Activated T-helper 17 cell treated with anti-CD3 and anti-CD28 coated beads, Interleukin-2, amount 50 U/mL, for 72 hours (primary cell): ENCODE data around the gene KLHL1. TPM values are rescaled to one million over a fixed set of nuclear protein-coding genes. Genes with fewer than 3 reads are reported as not detected.

Experiments
- ATAC-seq: fragments of 150-1000 bp; cut with Tn5 transposase; replicated peaks from 2 replicates; pipeline ENCODE4 v1.10.0; 2021; ENCODE audit warnings: mild to moderate bottlenecking, moderate library complexity
- H3K27ac Mint-ChIP-seq: one replicate; pipeline ENCODE4 v1.8.0; 2022; ENCODE audit warnings: mixed read lengths
- H3K27me3 Mint-ChIP-seq: one replicate; pipeline ENCODE4 v1.8.0; 2022; ENCODE audit warnings: mixed read lengths
- H3K36me3 Mint-ChIP-seq: one replicate; pipeline ENCODE4 v1.8.0; 2022; ENCODE audit warnings: low read depth, mild to moderate bottlenecking, mixed read lengths
- H3K4me1 Mint-ChIP-seq: one replicate; pipeline ENCODE4 v1.8.0; 2022; ENCODE audit warnings: mixed read lengths
- H3K4me3 Mint-ChIP-seq: one replicate; pipeline ENCODE4 v1.8.0; 2022; ENCODE audit warnings: mild to moderate bottlenecking, mixed read lengths
- H3K9me3 Mint-ChIP-seq: one replicate; pipeline ENCODE4 v1.8.0; 2022; ENCODE audit warnings: mixed read lengths
- total RNA-seq, 2 donors: library from RNA; stranded (reverse); gene quantifications; one replicate each; pipeline ENCODE4 v1.2.3, GENCODE V29; 2022

The KLHL1 gene
- total RNA-seq, 2 donors from 2014 or later, result not detected

DNA sequence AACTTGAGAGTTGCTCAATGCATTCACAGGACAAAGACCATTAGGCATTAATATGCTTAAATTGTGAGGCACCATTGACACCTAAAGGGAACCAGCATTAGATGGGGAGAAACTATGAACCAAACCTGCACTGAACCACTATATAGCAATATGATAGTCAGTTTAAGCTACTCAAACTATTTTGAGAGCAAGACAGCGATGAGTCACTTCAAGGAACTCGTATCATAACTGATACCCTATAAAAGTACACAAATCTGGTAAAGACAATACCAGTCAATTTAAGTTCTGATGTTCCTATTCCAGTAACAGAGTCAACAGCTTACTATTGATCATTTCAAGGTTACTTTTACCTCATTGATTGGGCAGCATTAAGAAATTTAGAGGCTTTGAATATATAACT lies 151.9 kb downstream of the KLHL1 start:
- Mint-ChIP-seq H3K4me1 (no peaks in the 10 kb centered on the region), H3K36me3 (no peaks in the 10 kb centered on the region), H3K27me3 (no peaks in the 10 kb centered on the region), H3K4me3 (no peak overlapping the region), H3K9me3 (peaks cover 9% of the 10 kb centered on the region), H3K27ac (no peak overlapping the region)
- no peak for ATAC-seq

DNA sequence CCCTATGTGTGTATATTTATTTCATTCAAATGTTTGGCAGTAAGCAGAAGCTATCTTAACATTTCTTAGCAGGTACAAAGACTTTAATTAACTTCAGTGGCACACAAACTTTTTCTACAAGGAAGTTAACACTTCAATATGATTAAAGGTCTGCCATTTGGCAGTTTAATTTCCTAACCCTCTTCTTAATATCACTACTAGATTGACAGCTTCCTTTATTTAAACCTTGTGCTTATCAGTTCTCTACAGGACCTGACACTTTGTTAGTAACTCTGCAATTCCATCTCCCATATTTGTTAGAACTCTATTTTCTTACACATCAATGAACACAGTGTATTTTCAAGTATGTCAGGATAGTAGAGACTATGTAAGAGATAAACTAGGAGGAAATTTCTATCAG lies 153.0 kb downstream of the KLHL1 start:
- Mint-ChIP-seq H3K4me1 (no peaks in the 10 kb centered on the region), H3K36me3 (no peaks in the 10 kb centered on the region), H3K9me3 (peaks cover 8% of the 10 kb centered on the region), H3K27ac (no peak overlapping the region), H3K4me3 (no peak overlapping the region), H3K27me3 (no peaks in the 10 kb centered on the region)
- ATAC-seq, result no peak

DNA sequence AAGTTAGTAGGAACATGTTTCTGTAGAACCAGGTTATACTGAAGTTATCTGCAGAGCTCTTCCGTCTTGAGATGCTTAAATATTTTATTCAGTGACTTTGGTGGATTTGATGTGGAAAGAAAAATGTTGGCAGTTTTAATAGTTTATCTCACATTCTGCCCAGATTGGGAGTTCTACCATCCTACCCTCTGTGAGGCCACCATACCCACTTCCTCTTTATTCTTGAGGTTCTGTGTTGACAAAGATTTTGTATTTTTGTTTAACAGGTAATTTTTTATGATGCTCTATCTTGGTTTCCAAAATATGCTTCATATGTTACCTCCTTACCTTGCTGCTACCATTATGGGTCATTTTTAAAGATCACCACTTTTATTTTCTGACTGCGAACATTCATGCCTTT lies 156.8 kb downstream of the KLHL1 start:
- Mint-ChIP-seq H3K36me3 (no peaks in the 10 kb centered on the region), H3K9me3 (peaks cover 7% of the 10 kb centered on the region), H3K27ac (no peak overlapping the region), H3K27me3 (no peaks in the 10 kb centered on the region), H3K4me3 (no peak overlapping the region), H3K4me1 (no peaks in the 10 kb centered on the region)
- ATAC-seq, result no peak

DNA sequence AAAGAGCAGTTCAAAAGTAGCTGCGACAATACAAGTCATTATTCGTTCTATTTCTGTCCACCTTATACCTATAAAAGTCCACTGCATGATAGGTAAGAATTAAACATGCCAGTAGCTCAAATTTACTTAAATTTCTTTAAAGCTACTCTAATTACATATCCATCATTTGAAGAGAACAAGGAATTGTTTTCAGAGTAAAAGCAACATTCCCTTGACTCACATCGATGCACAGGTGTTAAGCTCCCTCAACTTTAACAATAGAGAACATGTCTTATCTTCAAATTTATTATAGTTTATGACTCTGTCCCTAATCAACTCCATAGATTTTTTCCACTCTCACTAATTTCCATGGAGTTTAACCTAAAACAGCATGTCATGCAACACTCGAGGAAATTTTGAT lies 158.1 kb downstream of the KLHL1 start:
- no peak for ATAC-seq
- Mint-ChIP-seq H3K4me1 (no peaks in the 10 kb centered on the region), H3K36me3 (no peaks in the 10 kb centered on the region), H3K4me3 (no peak overlapping the region), H3K27ac (no peak overlapping the region), H3K9me3 (peaks cover 4% of the 10 kb centered on the region), H3K27me3 (no peaks in the 10 kb centered on the region)

DNA sequence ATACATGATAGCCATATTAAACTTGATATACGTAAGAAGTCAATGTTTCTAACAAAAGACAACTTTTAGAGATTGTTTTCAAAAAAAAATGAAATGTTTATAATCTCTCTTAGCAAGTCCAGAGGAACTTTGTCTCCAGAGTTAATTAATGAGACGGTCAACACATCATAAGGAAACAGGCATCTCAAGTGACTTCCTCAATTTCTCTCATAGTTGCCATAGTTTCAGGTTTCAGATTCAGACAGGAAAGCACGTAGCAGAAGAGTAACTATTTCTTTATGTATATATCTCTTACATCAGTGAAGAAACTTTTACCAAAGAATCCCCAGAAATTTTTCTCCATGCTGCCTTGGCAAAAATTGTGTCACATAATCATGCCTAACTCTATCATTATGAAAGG lies 160.2 kb downstream of the KLHL1 start:
- H3K36me3 Mint-ChIP-seq, result no peaks in the 10 kb centered on the region
- no peak for ATAC-seq
- no peak overlapping the region for H3K4me3 Mint-ChIP-seq
- no peaks in the 10 kb centered on the region for H3K4me1 Mint-ChIP-seq
- no peak overlapping the region for H3K27ac Mint-ChIP-seq
- H3K27me3 Mint-ChIP-seq, result no peaks in the 10 kb centered on the region
- peaks cover 8% of the 10 kb centered on the region for H3K9me3 Mint-ChIP-seq

DNA sequence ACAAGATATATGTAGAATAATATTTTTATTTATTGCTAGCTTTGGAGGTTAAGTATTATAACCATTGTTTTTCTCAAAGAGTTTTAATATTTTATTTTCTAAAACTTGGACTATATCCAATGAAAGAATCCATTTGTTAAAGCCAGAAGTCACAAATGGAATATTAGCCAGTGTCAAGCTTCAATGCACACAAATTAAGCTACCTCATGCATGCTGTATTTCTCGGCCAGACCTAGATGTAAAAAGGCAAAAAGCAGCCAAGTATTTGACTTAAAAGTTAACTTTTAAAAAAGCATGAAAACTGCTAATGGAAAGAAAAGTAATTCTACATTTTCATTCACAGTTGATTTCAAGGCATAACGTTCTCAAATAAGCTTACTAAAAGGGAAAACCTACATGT lies 160.7 kb downstream of the KLHL1 start:
- H3K36me3 Mint-ChIP-seq, result no peaks in the 10 kb centered on the region
- no peak overlapping the region for H3K4me3 Mint-ChIP-seq
- H3K9me3 Mint-ChIP-seq, result peaks cover 8% of the 10 kb centered on the region
- H3K27me3 Mint-ChIP-seq, result no peaks in the 10 kb centered on the region
- no peak for ATAC-seq
- no peak overlapping the region for H3K27ac Mint-ChIP-seq
- no peaks in the 10 kb centered on the region for H3K4me1 Mint-ChIP-seq

DNA sequence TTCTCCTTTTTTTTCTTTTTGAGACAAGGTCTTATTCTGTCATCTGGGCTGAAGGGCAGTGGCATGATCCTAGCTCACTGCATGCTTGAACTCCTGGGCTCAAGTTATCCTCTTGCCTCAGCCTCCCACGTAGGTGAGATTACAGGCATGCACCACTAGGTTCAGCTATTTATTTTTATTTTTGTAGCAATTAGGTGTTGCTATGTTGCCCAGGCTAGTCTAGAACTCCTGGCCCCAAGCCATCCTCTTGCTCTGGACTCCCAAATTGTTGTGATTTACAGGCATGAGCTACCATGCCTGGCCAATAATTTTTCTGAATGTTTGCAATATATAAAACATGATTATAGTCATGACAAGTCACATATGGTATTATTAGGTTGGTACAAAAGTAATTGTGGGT lies 161.7 kb downstream of the KLHL1 start:
- Mint-ChIP-seq H3K4me3 (no peak overlapping the region), H3K36me3 (no peaks in the 10 kb centered on the region), H3K4me1 (no peaks in the 10 kb centered on the region), H3K9me3 (peaks cover 8% of the 10 kb centered on the region), H3K27ac (no peak overlapping the region), H3K27me3 (no peaks in the 10 kb centered on the region)
- ATAC-seq, result no peak

DNA sequence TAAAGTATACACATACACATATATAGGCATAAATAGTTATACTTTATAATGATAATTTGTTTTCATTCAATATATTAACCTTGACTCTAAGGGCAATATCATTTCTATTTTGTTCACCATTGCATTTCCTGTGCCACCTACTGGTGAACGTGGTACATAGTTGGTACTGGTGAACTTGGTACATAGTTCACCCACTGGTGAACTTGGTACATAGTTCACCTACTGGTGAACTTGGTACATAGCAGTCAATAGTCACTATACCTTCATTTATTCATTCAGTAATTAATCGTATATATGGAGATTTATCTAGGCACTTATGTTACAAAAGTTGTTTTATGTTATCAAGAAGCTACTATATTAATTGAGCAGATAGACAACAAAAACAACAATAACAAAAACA lies 173.2 kb downstream of the KLHL1 start:
- H3K27ac Mint-ChIP-seq, result no peak overlapping the region
- H3K4me3 Mint-ChIP-seq, result no peak overlapping the region
- H3K9me3 Mint-ChIP-seq, result peaks cover 12% of the 10 kb centered on the region
- no peaks in the 10 kb centered on the region for H3K27me3 Mint-ChIP-seq
- no peak for ATAC-seq
- no peaks in the 10 kb centered on the region for H3K4me1 Mint-ChIP-seq
- H3K36me3 Mint-ChIP-seq, result no peaks in the 10 kb centered on the region

DNA sequence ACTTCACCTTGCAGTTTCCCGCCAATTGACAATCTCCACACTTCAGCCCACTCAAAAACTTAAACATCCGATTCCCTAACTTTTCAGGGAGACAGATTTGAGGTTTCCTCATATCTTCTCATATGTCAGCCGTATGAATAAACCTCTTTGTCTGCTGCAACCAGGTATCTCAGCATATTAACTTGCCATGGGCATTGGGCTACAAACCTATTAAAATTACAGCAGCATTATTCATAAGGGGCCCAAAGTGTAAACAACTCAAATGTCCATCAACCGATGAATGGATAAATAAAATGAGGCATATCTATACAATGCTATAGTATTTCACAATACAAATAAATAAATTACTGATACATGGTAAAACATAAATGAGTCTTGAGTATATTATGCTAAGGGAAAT lies 180.0 kb downstream of the KLHL1 start:
- H3K36me3 Mint-ChIP-seq, result no peaks in the 10 kb centered on the region
- no peak overlapping the region for H3K4me3 Mint-ChIP-seq
- H3K27me3 Mint-ChIP-seq, result no peaks in the 10 kb centered on the region
- ATAC-seq, result no peak
- H3K4me1 Mint-ChIP-seq, result no peaks in the 10 kb centered on the region
- H3K9me3 Mint-ChIP-seq, result peaks cover 4% of the 10 kb centered on the region
- H3K27ac Mint-ChIP-seq, result no peak overlapping the region

DNA sequence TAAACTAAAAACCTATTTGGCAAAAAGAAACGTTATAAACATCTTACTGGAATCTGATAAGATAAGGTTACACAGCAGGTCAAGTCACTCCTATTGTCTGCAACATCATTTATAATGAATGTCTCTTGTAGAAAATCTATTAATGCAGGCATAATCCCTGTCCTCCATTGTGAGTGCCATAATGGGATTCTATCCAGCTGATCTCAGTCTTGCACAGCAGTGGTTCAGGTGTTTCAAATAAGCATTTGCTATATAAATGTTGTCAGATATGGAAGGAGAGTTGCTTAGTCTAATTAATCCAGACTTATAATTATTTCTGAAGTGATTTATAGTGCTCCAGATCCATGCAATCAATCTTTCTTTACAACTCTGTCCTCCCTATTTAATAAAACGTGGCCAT lies 187.1 kb downstream of the KLHL1 start:
- no peaks in the 10 kb centered on the region for H3K27me3 Mint-ChIP-seq
- ATAC-seq, result no peak
- H3K4me3 Mint-ChIP-seq, result no peak overlapping the region
- peaks cover 12% of the 10 kb centered on the region for H3K9me3 Mint-ChIP-seq
- no peaks in the 10 kb centered on the region for H3K36me3 Mint-ChIP-seq
- H3K27ac Mint-ChIP-seq, result no peak overlapping the region
- H3K4me1 Mint-ChIP-seq, result no peaks in the 10 kb centered on the region

DNA sequence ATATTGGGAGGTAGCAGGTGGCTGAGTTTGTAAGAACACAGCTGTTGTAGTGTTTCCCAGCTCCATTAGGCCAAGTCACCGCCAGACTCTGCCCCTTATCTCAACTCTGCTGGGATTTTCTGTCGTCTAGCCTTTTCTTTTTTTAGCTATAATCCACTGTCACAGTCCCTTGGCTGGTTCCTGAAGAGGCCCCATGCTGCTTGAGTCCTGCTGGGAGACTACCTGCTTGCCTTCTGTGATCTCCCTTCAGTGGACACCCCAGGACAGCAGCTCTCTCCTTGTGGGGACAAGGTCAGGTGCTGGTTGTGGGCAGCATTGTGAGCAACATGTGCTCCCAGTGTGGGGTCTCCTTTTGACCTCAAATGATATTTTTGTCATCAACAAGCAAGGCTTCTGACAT lies 195.6 kb downstream of the KLHL1 start:
- H3K27me3 Mint-ChIP-seq, result no peaks in the 10 kb centered on the region
- ATAC-seq, result no peak
- H3K4me3 Mint-ChIP-seq, result no peak overlapping the region
- no peaks in the 10 kb centered on the region for H3K36me3 Mint-ChIP-seq
- H3K4me1 Mint-ChIP-seq, result no peaks in the 10 kb centered on the region
- H3K9me3 Mint-ChIP-seq, result peaks cover 4% of the 10 kb centered on the region
- H3K27ac Mint-ChIP-seq, result no peak overlapping the region

DNA sequence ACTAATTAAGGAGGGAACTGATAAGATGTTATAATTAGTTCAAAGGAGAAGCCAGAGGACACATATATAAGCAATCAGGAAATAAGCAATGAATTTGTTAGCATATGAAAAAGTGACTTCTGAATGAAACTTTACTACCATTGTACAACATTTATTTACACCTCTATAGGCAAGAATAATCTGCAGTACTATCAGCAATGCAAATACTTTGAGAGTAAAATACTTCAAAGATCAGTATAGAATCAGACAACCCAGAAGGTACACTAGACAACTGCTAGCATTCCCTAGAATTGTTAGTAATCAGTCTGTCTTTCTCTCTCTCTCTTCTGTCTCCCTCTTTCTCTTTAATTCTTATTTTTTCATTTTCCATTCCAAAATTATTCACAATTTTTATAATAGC lies 197.5 kb downstream of the KLHL1 start:
- no peak for ATAC-seq

DNA sequence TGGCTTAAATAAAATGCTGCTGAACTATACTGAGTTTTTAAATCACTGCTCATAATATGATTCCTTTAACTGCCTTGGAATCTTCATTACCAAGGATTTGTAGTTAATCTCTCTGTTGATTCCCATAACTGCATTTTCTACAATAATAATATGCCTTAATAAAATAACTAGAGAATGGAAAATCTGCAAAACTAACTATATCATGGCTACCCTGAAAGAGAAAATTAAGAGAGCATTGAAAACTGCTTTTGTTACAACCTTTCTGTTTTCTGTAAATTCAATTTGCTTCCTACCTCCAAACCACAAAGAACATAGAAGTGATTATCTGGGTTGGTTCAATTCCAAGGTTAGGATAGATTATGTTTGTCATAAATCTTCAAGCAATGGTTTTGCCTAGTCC lies 203.5 kb downstream of the KLHL1 start:
- no peak for ATAC-seq
- Mint-ChIP-seq H3K9me3 (peaks cover 14% of the 10 kb centered on the region), H3K27ac (no peak overlapping the region), H3K4me3 (no peak overlapping the region), H3K27me3 (no peaks in the 10 kb centered on the region), H3K4me1 (no peaks in the 10 kb centered on the region), H3K36me3 (no peaks in the 10 kb centered on the region)

More for the DNA sequence above, 197.5 kb downstream of the KLHL1 start:
- H3K9me3 Mint-ChIP-seq, result peaks cover 5% of the 10 kb centered on the region
- no peak overlapping the region for H3K4me3 Mint-ChIP-seq
- no peaks in the 10 kb centered on the region for H3K36me3 Mint-ChIP-seq
- H3K4me1 Mint-ChIP-seq, result no peaks in the 10 kb centered on the region
- H3K27me3 Mint-ChIP-seq, result no peaks in the 10 kb centered on the region
- H3K27ac Mint-ChIP-seq, result no peak overlapping the region

DNA sequence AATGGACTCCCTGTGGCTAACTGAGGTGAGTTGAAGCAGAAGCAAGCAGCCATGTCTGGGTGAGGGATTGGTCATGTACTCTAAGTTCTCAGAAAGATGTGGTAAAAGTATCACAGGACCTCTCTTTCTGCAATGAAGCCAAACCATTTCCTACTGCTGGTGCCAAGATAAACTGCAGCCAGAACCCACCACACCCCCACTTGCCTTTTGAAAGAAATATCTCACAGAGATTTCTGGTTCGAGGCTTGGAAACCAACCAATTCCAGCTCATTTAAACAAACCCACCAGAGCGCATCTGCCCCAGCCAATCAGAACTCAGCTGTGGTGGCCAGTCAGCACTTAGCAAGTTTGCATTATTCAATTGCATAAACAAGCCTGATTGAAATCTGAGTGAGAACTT lies 205.2 kb downstream of the KLHL1 start:
- Mint-ChIP-seq H3K36me3 (no peaks in the 10 kb centered on the region), H3K4me3 (no peak overlapping the region), H3K9me3 (peaks cover 15% of the 10 kb centered on the region), H3K27ac (no peak overlapping the region), H3K4me1 (no peaks in the 10 kb centered on the region), H3K27me3 (no peaks in the 10 kb centered on the region)
- ATAC-seq, result no peak

DNA sequence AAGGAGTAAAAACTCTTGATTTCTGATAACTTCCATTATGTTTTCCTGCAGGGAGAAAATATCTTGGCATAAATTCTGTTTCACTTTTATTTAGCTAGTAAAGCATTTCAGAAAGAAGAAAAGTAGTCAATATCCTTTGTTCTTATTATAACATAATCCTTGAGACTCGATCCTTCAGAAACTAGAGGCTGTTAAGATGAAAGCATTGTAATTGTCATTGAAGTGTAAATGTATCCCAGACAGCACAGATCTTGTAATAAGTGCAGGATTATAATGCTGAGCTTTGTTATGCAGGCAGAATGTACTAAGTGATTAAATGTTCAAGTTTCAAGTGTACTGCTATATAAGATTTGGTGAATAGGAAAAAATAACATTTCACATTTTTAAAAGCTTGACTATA lies 225.8 kb downstream of the KLHL1 start:
- no peak overlapping the region for H3K4me3 Mint-ChIP-seq
- ATAC-seq, result no peak
- no peaks in the 10 kb centered on the region for H3K27me3 Mint-ChIP-seq
- no peaks in the 10 kb centered on the region for H3K36me3 Mint-ChIP-seq
- no peak overlapping the region for H3K27ac Mint-ChIP-seq
- H3K9me3 Mint-ChIP-seq, result peaks cover 9% of the 10 kb centered on the region
- H3K4me1 Mint-ChIP-seq, result no peaks in the 10 kb centered on the region

DNA sequence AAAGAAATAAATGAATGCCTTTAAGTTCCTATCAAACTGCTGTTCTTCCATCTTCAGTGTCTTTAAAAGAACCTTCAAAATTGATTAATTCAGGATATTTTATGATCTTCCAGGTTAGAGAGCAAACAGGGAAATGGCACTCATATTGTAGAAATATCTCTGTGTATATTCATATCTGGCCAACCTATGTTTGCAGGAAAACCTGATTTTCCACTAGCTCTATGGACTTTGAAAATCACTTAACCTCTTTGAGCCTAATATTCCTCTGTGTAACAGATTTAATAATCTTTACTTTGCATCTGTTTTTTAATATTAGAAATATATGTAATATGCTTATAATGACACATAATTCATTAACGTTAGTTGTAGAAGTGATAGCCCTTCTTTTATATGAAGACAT lies 228.3 kb downstream of the KLHL1 start:
- Mint-ChIP-seq H3K4me3 (no peak overlapping the region), H3K9me3 (peaks cover 4% of the 10 kb centered on the region), H3K4me1 (no peaks in the 10 kb centered on the region)

More for the DNA sequence above, 228.3 kb downstream of the KLHL1 start:
- H3K27me3 Mint-ChIP-seq, result no peaks in the 10 kb centered on the region
- ATAC-seq, result no peak
- H3K36me3 Mint-ChIP-seq, result no peaks in the 10 kb centered on the region
- no peak overlapping the region for H3K27ac Mint-ChIP-seq
